Measurements from ENCODE around the gene RRN3.
A peak's percentile ranks its signal among the peaks of the same experiment; 100 is the strongest.
"Not testable (repeated sequence)": the region's sequence is repeated elsewhere in the genome, so short reads cannot be mapped to it uniquely, and the experiment has no call there.

Gene RRN3

GRCh38 chr16:15093955-15094827, at the start of gene RRN3:
Gene RRN3 (minus strand): TSS chr16:15094272. CDS start chr16:15094233, 39 bp downstream.
- peak; percentile 92 for DNase-seq (ENCODE audit: low spot score)

- not testable (repeated sequence) for DNase-seq (ENCODE audit: low spot score)
Observed at GRCh38 chr16:15143601-15144091, 49.6 kb upstream of the RRN3 start.

GRCh38 chr16:15142891-15143600, 49.0 kb upstream of the RRN3 start:
- DNase-seq (ENCODE audit: low spot score): not testable (repeated sequence)

GRCh38 chr16:15142107-15142890, 48.2 kb upstream of the RRN3 start:
- not testable (repeated sequence) for DNase-seq (ENCODE audit: low spot score)

GRCh38 chr16:15141586-15141985, 47.5 kb upstream of the RRN3 start:
- DNase-seq (ENCODE audit: low spot score): no peak

GRCh38 chr16:15140444-15141365, 46.6 kb upstream of the RRN3 start:
- DNase-seq (ENCODE audit: low spot score): not testable (repeated sequence)

- not testable (repeated sequence) for DNase-seq (ENCODE audit: low spot score)
Observed at GRCh38 chr16:15137514-15137913, 43.4 kb upstream of the RRN3 start.

GRCh38 chr16:15135483-15136360, 41.6 kb upstream of the RRN3 start:
- not testable (repeated sequence) for DNase-seq (ENCODE audit: low spot score)

GRCh38 chr16:15134752-15135482, 40.8 kb upstream of the RRN3 start:
- not testable (repeated sequence) for DNase-seq (ENCODE audit: low spot score)

- DNase-seq (ENCODE audit: low spot score): not testable (repeated sequence)
Observed at GRCh38 chr16:15133554-15133953, 39.5 kb upstream of the RRN3 start.

GRCh38 chr16:15132719-15133428, 38.8 kb upstream of the RRN3 start:
- DNase-seq (ENCODE audit: low spot score): not testable (repeated sequence)

GRCh38 chr16:15130943-15131700, 37.0 kb upstream of the RRN3 start:
- DNase-seq (ENCODE audit: low spot score): not testable (repeated sequence)

- not testable (repeated sequence) for DNase-seq (ENCODE audit: low spot score)
Observed at GRCh38 chr16:15130256-15130932, 36.3 kb upstream of the RRN3 start.

GRCh38 chr16:15127641-15128425, 33.8 kb upstream of the RRN3 start:
- DNase-seq (ENCODE audit: low spot score): not testable (repeated sequence)

GRCh38 chr16:15100372-15100987, 6.4 kb upstream of the RRN3 start:
- DNase-seq (ENCODE audit: low spot score): not testable (repeated sequence)

Data from LoVo (cell line).